SK-N-SH treated with all-trans-retinoic acid at 6 μM for 48 hours (cell line): ENCODE results near the gene AMHR2.

Source experiments
- ARNTL ChIP-seq: fragments of 450-650 bp; formaldehyde crosslinking; IDR thresholded peaks from 2 replicates; pipeline ENCODE4 v1.5.0; 2020; ENCODE audit warnings: low read depth, mild to moderate bottlenecking, moderate library complexity, borderline replicate concordance
- CREB5 ChIP-seq: fragments of 250-450 bp; sonication (Bioruptor Pico); IDR thresholded peaks from 2 replicates; pipeline ENCODE4 v1.5.1; 2020; ENCODE audit warnings: low read depth, mild to moderate bottlenecking, moderate library complexity
- CSDC2 ChIP-seq: fragments of 250-450 bp; sonication (Bioruptor Pico); IDR thresholded peaks from 2 replicates; pipeline ENCODE4 v1.5.0; 2020; ENCODE audit warnings: mild to moderate bottlenecking, moderate library complexity
- GLIS3 ChIP-seq: fragments of 250-450 bp; sonication (Bioruptor Pico); IDR thresholded peaks from 2 replicates; pipeline ENCODE4 v1.5.0; 2020; ENCODE audit warnings: mild to moderate bottlenecking, moderate library complexity
- ISL1 ChIP-seq: fragments of 250-450 bp; sonication (Bioruptor Pico); IDR thresholded peaks from 2 replicates; pipeline ENCODE4 v2.1.2; 2022; ENCODE audit warnings: mild to moderate bottlenecking, moderate library complexity
- OSR1 ChIP-seq: fragments of 250-450 bp; sonication (Bioruptor Pico); IDR thresholded peaks from 2 replicates; pipeline ENCODE4 v1.8.0; 2022; ENCODE audit warnings: moderate library complexity, mild to moderate bottlenecking, inconsistent platforms
- PATZ1 ChIP-seq: fragments of 250-450 bp; sonication (Bioruptor Pico); IDR thresholded peaks from 2 replicates; pipeline ENCODE4 v1.8.0; 2020; ENCODE audit warnings: mild to moderate bottlenecking, moderate library complexity, borderline replicate concordance
- PPARA ChIP-seq: fragments of 250-450 bp; sonication (Bioruptor Pico); IDR thresholded peaks from 2 replicates; pipeline ENCODE4 v1.5.0; 2020; ENCODE audit warnings: mild to moderate bottlenecking, borderline replicate concordance
- RARB ChIP-seq: fragments of 250-450 bp; sonication (Bioruptor Pico); IDR thresholded peaks from 2 replicates; pipeline ENCODE4 v1.8.0; 2021; ENCODE audit warnings: mild to moderate bottlenecking, moderate library complexity
- TCF4 ChIP-seq: fragments of 250-450 bp; sonication (Bioruptor Pico); IDR thresholded peaks from 2 replicates; pipeline ENCODE4 v1.8.0; 2021; ENCODE audit warnings: mild to moderate bottlenecking, moderate library complexity, borderline replicate concordance
- TOX ChIP-seq: fragments of 250-450 bp; sonication (Bioruptor Pico); IDR thresholded peaks from 2 replicates; pipeline ENCODE4 v1.8.0; 2021; ENCODE audit warnings: mild to moderate bottlenecking, moderate library complexity, borderline replicate concordance
- ZNF70 ChIP-seq: fragments of 450-650 bp; formaldehyde crosslinking; IDR thresholded peaks from 2 replicates; pipeline ENCODE4 v1.5.0; 2020; ENCODE audit warnings: mild to moderate bottlenecking, moderate library complexity
- TF ChIP-seq, protein P1 (sequence below): fragments of 250-450 bp; sonication (Bioruptor Pico); IDR thresholded peaks from 2 replicates; pipeline ENCODE4 v1.5.0; 2020; ENCODE audit warnings: mild to moderate bottlenecking, moderate library complexity

DNA sequence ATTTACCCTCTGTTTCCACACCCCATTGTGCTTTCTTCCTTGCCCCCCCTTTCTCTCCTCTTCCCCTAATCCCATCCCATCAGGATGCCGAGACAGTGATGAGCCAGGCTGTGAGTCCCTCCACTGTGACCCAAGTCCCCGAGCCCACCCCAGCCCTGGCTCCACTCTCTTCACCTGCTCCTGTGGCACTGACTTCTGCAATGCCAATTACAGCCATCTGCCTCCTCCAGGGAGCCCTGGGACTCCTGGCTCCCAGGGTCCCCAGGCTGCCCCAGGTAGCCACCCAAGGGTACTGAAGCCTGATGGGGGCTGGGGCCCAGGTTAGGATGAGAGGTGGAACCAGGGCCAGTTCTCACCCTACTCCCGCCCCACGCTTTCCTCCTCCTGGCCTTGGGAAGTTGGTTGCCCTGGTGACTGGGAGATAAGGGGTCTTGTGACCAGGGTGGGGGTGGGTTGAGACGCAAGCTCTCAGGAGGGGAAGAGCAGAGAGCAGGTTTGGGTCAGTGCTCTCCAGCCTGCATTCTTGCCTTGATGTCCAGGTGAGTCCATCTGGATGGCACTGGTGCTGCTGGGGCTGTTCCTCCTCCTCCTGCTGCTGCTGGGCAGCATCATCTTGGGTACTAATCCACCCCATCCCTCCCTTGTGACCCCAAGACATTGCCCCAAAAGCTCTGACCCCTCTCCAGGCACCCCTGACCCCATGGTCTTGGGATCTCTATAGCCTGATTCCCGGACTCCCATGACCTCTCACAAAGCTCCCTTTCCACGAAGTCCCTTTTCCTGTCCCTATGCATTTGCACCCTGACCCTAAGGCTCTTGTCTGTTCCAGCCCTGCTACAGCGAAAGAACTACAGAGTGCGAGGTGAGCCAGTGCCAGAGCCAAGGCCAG is 1.2 kb downstream of the AMHR2 start:
- TF ChIP-seq TOX (CRISPR knock-in tag) (no peak), CSDC2 (CRISPR knock-in tag) (no peak), TCF4 (CRISPR knock-in tag) (no peak), OSR1 (CRISPR knock-in tag) (no peak), RARB (CRISPR knock-in tag) (no peak), ARNTL (CRISPR knock-in tag) (no peak), GLIS3 (CRISPR knock-in tag) (no peak), PATZ1 (CRISPR knock-in tag) (no peak), PPARA (no peak), ISL1 (CRISPR knock-in tag) (no peak), ZNF70 (CRISPR knock-in tag) (no peak), CREB5 (CRISPR knock-in tag) (no peak)
- TF ChIP-seq, protein P1, sequence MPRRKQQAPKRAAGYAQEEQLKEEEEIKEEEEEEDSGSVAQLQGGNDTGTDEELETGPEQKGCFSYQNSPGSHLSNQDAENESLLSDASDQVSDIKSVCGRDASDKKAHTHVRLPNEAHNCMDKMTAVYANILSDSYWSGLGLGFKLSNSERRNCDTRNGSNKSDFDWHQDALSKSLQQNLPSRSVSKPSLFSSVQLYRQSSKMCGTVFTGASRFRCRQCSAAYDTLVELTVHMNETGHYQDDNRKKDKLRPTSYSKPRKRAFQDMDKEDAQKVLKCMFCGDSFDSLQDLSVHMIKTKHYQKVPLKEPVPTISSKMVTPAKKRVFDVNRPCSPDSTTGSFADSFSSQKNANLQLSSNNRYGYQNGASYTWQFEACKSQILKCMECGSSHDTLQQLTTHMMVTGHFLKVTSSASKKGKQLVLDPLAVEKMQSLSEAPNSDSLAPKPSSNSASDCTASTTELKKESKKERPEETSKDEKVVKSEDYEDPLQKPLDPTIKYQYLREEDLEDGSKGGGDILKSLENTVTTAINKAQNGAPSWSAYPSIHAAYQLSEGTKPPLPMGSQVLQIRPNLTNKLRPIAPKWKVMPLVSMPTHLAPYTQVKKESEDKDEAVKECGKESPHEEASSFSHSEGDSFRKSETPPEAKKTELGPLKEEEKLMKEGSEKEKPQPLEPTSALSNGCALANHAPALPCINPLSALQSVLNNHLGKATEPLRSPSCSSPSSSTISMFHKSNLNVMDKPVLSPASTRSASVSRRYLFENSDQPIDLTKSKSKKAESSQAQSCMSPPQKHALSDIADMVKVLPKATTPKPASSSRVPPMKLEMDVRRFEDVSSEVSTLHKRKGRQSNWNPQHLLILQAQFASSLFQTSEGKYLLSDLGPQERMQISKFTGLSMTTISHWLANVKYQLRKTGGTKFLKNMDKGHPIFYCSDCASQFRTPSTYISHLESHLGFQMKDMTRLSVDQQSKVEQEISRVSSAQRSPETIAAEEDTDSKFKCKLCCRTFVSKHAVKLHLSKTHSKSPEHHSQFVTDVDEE (CRISPR knock-in tag): no peak
